ENCODE measurements around the gene ESYT2. TPM values are rescaled to one million over a fixed set of nuclear protein-coding genes. Genes with fewer than 3 reads are reported as not detected.
A peak's percentile ranks its signal among the peaks of the same experiment; 100 is the strongest.

The ESYT2 gene
- total RNA-seq, 1 donor from 2014 or later: 226 TPM

DNA sequence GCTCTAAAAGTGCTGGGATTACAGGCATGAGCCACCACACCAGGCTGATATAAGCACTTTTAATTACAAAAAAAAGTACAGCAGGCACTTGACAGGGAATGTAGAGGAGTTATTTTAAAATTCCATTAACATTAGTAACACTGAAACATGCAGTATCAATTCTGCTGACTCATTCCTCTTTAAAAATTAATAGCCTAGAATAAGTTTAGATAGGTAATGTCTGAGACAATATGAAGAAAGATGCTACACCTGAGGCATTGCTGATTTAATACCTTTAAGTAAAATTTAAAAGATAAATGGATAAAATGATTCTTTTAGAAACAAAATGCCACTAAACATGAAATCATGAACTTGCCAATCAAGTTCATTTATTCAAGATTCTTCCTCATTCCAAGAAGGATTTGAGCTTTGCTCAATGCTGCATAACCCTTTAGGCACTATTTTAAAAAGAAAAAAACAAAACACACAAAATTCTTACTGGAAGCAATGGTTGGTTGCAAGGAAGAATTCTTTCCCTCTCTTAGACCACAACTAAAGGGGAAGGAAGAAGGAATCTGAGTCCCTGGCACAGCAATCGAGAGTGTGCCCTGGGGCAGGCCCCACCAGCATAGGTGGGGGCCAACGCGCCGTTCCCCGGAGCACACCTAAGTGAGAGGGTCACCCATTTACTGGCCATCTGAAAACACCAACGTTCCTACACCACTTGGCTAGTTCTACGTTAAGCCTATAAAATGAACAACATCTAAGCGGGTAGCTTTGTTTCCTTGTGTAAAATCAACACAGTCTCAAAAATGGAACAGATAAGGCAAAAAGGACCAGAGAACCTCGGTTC lies 26.6 kb downstream of the ESYT2 start:
- DNase-seq (ENCODE audit: low read depth): peak; percentile 94

DNA sequence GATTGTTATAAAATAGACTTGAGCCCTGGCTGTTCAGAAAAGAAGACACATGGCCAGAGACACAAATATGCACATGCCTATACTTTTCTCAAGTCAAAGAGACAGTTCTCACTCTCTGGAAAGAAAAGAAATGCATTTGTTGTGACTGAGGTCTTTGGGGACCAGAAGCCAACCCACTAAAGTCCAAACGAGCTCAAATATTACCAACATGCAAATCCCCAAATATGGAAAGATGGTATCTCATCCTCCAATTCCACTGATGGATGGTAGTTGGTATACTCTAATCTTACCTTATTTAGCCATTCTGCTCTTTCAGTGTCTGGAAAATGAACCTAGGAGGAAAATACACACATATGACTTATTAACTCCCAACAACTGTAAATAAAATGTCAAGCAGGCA lies 30.6 kb downstream of the ESYT2 start:
- DNase-seq (ENCODE audit: low read depth): no peak

DNA sequence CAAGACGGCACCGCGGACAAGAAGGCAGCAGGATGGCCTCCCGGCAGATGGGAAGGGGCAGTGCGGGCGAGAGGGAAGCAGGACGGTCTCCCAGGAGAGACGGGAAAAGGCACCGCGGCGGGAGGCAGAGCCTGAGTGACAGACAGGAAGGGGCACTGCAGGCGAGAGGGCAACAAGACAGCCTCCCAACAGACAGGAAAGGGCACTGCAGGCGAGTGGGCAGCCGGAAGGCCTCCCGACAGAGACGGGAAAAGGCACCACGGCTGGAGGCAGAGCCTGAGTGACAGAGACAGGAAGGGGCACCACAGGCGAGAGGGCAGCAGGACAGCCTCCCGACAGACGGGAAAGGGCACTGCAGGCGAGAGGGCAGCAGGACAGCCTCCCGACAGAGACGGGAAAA lies 32.6 kb downstream of the ESYT2 start:
- DNase-seq (ENCODE audit: low read depth): no peak

- no peak for DNase-seq (ENCODE audit: low read depth)
These were observed 34.0 kb downstream of the ESYT2 start for GRCh38 chr7:158795272-158795671.

GRCh38 chr7:158791107-158791506 lies 38.2 kb downstream of the ESYT2 start:
- no peak for DNase-seq (ENCODE audit: low read depth)

DNA sequence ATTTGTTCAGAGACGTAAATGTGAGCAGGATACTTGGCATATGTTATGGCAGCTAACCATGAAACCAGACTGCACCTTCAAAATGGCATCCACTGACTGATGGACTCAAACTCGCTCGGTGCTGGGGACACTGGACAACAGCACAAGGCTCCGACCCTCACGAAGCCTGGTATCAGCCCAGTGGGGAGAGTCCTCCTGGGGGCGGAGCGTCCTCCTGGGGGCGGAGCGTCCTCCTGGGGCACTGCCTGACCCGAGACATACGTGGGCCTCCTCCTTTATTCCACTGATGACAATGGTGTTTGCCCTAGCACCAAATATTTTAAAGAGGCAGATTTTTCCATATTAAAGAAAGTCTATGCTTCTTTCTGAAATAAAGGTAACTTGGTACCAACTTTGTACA lies 39.5 kb downstream of the ESYT2 start:
- DNase-seq (ENCODE audit: low read depth): no peak

DNA sequence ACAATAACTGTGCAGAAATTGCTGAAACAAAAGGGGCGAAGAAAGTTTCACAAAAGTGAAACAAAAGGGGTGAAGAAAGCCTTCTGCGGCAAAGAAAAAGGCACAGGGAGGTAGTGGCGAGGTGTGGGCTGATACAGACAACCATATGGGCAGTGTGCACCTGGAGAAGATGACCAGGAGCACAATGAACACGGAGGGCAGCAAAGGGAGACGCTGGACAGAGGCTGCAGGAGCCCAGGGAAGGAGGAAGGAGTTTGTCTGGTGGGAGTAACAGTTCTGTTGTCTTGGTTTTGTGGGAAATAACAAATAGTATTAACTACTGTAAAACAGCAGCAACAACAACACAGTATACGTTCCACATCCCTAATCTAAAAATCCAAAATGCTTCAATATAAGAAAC lies 42.4 kb downstream of the ESYT2 start:
- DNase-seq (ENCODE audit: low read depth): no peak

- DNase-seq (ENCODE audit: low read depth): no peak
These were observed 45.0 kb downstream of the ESYT2 start for GRCh38 chr7:158784270-158784669.

- no peak for DNase-seq (ENCODE audit: low read depth)
These were observed 45.7 kb downstream of the ESYT2 start for GRCh38 chr7:158783595-158783994.

DNA sequence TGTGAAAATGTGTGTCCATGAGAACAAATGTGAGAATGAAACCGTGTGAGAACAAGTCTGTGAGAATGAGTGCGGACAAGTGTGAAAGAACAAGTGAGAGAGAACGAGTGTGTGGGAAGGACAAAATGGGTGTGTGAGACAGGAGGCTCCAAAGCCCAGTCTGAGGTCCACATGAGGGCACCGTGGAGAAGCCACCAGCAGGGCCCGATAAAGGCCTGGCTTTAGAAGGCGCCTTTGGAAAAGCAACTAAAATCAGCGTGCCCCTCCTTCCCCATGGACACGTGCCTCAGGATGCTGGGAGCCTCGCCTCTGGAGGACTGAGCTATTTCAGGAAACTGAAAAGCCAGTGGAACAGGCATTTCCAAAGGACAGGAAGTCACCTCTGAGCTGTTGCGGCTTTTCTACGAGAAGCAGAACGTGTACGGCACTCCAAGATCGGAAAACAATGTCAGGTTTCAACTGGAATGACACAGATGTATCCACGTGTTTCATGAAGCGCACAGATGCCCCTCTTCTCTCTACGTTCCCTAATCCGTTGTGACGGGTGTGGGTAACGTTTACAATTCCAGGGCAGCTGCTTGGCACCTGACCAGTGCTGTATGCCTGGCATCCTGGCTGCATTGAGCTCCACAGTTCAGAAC lies 46.4 kb downstream of the ESYT2 start:
- DNase-seq (ENCODE audit: low read depth): peak; percentile 36

GRCh38 chr7:158781974-158782664 lies 47.2 kb downstream of the ESYT2 start:
- no peak for DNase-seq (ENCODE audit: low read depth)

- no peak for DNase-seq (ENCODE audit: low read depth)
These were observed 47.9 kb downstream of the ESYT2 start for GRCh38 chr7:158781217-158781973.

GRCh38 chr7:158779061-158780000 lies 50.0 kb downstream of the ESYT2 start:
- no peak for DNase-seq (ENCODE audit: low read depth)

DNA sequence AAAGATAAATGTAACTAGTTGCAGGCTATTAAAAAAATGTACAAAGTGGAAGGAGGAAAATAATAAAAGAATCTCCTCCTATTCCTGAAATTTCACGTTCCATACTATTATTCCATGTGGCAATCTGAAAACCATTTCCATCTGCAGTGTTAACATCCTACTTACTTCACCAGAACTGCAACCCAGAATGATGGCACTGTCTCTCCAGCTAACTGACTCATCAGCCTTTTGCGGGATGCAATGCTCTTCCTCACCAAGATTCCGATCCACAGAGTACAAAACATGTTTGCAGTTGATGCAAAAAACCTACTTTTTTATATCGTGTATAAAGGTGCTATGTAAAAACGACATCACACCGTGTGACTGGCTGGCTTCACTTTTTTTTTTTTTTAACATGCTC lies 50.8 kb downstream of the ESYT2 start:
- no peak for DNase-seq (ENCODE audit: low read depth)

DNA sequence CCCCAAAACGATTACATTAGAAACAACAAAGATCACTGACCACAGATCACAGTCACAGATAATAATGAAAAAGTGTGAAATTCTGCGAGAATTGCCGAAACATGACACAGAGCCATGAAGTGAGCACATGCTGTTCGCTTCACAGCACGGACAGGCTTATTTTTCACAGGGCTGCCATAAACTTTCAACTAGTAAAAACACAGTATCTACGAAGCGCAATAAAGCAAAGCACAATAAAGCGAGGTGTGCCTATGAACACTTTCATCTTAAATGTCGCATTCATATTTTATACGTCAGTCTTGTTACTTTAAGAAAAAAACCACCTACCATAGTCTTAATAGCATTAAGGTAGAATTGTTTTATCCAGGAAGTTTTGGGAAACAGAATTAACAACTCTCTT lies 51.5 kb downstream of the ESYT2 start:
- no peak for DNase-seq (ENCODE audit: low read depth)

- DNase-seq (ENCODE audit: low read depth): no peak
These were observed 52.8 kb downstream of the ESYT2 start for GRCh38 chr7:158776474-158776873.

DNA sequence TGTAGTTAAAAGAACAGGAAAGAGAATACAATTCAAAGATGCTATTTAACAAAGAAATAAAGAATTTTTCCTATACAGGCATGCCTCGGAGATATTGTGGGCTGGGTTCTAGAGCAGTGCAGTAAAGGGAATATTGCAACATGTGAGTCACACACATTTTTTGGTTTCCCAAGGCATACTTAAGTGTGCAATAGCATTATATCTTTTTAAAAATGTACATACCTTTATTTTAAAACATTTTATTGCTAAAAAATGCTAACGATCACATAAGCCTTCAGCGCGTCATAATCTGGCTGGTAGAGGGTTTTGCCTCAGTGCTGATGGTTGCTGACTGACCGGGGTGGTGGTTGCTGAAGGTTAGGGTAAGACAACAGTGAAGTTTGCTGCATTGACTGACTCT lies 54.4 kb downstream of the ESYT2 start:
- DNase-seq (ENCODE audit: low read depth): no peak

- DNase-seq (ENCODE audit: low read depth): no peak
These were observed 56.4 kb downstream of the ESYT2 start for GRCh38 chr7:158772916-158773315.

- no peak for DNase-seq (ENCODE audit: low read depth)
These were observed 58.0 kb downstream of the ESYT2 start for GRCh38 chr7:158771213-158771834.

DNA sequence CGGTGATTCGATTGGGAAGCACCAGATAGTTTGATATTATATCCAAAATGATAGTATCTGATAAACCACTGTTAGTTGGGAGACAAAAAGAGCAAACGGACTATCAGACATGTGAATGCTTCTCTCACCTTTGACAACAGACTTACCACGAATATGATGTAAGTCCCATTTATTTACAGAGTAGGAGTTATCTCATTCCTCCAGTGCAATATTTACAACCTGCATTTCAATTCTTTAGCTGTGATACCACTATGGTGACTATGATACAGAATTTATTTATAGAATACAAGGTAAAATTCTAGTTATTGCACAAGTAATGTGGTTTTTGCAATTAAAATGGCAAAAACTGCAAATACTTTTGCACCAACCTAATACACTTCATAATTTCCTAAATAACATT lies 61.6 kb downstream of the ESYT2 start:
- DNase-seq (ENCODE audit: low read depth): no peak

Measured in renal cortical epithelial cell (primary cell).